ENCODE measurements around the gene NEDD4.
A peak's percentile ranks its signal among the peaks of the same experiment; 100 is the strongest.
"Not testable (repeated sequence)": the region's sequence is repeated elsewhere in the genome, so short reads cannot be mapped to it uniquely, and the experiment has no call there.

Gene NEDD4

DNA sequence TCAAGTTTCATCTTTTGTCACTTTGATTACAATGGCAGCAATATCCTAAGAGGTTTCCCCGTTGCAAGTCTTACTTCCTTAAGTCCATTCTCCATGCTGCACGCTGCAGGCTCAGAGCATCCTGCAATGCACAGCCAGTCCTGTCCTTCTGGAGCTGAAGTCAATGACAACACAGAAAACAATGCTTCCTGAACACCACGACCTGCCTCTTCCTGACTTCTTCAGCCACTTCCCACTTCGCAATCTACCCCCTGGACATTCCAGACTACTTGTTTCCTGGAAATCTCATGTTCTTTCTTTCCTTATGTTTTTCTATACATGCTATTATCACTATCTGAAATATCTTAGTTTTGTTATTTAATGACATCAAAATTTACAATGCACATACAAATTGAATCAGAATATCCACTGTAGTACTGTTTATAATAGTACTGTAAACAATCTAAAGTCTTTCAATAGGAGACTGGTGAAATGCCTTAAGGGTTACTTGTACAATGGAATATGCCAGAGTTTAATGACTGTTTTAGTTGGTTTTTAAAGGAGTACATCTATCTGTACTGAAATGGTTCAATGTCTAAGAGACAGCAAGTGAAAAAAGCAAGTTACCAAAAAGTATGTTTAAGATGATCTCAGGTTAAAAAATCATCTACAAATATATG, 136.8 kb downstream of the NEDD4 start:
- H3K36me3 ChIP-seq = peaks cover 4% of the 10 kb centered on the region

DNA sequence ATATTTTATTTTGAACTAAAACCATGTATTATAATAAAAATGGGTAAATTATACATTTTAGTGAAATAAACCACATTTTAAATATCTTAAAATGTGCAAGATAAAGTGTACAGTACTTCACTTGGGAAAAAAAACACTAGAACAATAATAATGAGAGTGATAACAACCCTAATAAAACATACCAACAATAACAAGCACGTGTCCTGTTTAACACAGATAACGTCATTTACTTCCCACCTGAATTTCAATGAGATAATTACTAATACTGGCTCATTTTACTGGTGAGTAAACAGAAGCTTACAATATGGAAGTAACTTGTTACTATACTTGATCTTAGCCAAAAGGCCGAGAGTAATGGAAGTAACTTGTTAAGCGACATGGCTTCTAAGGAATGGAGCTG, 140.3 kb downstream of the NEDD4 start:
- DNase-seq = no peak
- H3K4me1 ChIP-seq = peaks cover 3% of the 10 kb centered on the region; the same call in 1 of the 2 replicates
- H3K36me3 ChIP-seq = no peaks in the 10 kb centered on the region; the same call in none of the 2 replicates
- H3K27me3 ChIP-seq = no peaks in the 10 kb centered on the region
- TF ChIP-seq, protein P1, sequence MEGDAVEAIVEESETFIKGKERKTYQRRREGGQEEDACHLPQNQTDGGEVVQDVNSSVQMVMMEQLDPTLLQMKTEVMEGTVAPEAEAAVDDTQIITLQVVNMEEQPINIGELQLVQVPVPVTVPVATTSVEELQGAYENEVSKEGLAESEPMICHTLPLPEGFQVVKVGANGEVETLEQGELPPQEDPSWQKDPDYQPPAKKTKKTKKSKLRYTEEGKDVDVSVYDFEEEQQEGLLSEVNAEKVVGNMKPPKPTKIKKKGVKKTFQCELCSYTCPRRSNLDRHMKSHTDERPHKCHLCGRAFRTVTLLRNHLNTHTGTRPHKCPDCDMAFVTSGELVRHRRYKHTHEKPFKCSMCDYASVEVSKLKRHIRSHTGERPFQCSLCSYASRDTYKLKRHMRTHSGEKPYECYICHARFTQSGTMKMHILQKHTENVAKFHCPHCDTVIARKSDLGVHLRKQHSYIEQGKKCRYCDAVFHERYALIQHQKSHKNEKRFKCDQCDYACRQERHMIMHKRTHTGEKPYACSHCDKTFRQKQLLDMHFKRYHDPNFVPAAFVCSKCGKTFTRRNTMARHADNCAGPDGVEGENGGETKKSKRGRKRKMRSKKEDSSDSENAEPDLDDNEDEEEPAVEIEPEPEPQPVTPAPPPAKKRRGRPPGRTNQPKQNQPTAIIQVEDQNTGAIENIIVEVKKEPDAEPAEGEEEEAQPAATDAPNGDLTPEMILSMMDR (IDR thresholded peaks at IDR 0.05; ENCODE audit: low read depth, low read length) = no peak
- no peaks in the 10 kb centered on the region for H3K9me3 ChIP-seq
- H3K4me3 ChIP-seq (ENCODE audit: low read depth, low read length) = no peak overlapping the region

More for the DNA sequence above, 136.8 kb downstream of the NEDD4 start:
- TF ChIP-seq, protein P1 (IDR thresholded peaks at IDR 0.05; ENCODE audit: low read depth, low read length) = no peak
- DNase-seq = no peak
- H3K9me3 ChIP-seq = no peaks in the 10 kb centered on the region
- peaks cover 3% of the 10 kb centered on the region; the same call in 1 of the 2 replicates for H3K4me1 ChIP-seq
- no peaks in the 10 kb centered on the region for H3K27me3 ChIP-seq
- no peak overlapping the region for H3K4me3 ChIP-seq (ENCODE audit: low read depth, low read length)

DNA sequence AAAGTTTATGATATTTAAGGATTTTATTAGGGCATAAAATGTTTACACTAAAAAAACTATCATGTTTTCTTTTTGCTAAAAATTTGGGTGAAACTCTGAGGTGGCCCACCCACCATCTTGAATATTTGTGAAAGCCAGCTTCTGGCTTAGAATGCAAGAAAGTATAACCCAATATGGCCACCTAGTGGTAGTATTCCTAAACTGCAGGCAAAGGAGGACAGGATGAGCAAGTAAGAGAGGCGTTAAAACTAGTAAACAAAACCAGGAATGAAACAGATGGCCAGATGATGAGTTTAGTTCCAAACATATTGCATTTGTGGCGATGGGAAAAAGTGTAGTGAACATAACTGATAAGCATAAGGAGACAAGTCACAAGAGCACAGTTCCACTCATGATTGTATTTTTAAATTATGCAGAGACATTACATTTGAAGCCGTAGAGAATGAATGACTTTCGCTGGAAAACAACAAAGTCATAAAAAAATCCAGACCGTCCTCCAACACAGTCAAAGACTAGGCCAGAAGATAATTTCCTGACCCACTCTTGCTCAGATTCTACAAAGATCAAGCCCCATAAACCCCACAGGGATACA, 147.2 kb downstream of the NEDD4 start:
- Histone ChIP-seq H3K4me3 (ENCODE audit: low read depth, low read length) (no peak overlapping the region), H3K27me3 (no peaks in the 10 kb centered on the region), H3K36me3 (peaks cover 5% of the 10 kb centered on the region), H3K4me1 (peaks cover 6% of the 10 kb centered on the region), H3K9me3 (no peaks in the 10 kb centered on the region)
- TF ChIP-seq, protein P1 (IDR thresholded peaks at IDR 0.05; ENCODE audit: low read depth, low read length) = peak; percentile 94
- peak; percentile 71 for DNase-seq

DNA sequence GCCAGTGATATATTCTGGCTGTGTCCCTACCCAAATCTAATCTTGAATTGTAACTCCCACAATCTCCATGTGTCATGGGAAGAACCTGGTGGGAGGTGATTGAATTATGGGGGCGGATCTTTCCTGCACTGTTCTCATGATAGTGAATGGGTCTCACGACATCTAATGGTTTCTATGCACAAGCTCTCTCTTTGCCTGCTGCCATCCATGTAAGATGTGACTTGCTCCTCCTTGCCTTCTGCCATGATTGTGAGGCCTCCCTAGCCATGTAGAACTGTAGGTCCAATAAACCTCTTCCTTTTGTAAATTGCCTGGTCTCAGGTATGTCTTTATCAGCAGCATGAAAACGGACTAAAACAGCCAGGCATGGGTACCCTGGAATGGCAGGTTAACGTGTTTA, 150.5 kb downstream of the NEDD4 start:
- not testable (repeated sequence) for H3K4me3 ChIP-seq (ENCODE audit: low read depth, low read length); DNase-seq; H3K9me3 ChIP-seq; H3K36me3 ChIP-seq; H3K27me3 ChIP-seq; H3K4me1 ChIP-seq

DNA sequence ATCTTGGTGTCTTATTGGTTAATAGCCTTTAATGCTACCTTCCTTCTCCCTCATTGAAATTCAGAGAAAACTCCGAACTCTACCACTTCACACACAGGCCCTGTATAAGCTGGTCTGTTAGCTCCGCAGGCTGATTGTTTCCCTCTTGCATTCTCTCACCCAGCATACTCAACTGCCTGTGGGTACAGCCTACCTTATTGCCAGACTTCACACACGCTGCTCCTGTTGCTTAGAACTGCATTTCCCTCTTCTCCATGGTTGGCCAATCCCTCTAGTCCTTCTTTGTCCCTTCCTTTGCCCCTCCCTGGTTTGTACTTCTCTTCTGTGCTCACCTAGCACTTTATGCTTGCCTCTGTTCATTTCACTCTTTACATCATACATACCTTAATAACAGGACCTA, 157.5 kb downstream of the NEDD4 start:
- DNase-seq = no peak
- H3K4me3 ChIP-seq (ENCODE audit: low read depth, low read length) = no peak overlapping the region
- TF ChIP-seq, protein P1 (IDR thresholded peaks at IDR 0.05; ENCODE audit: low read depth, low read length) = no peak
- H3K27me3 ChIP-seq = no peaks in the 10 kb centered on the region
- H3K9me3 ChIP-seq = no peaks in the 10 kb centered on the region
- no peaks in the 10 kb centered on the region for H3K4me1 ChIP-seq
- H3K36me3 ChIP-seq = peaks cover 7% of the 10 kb centered on the region; the same call in 1 of the 2 replicates

DNA sequence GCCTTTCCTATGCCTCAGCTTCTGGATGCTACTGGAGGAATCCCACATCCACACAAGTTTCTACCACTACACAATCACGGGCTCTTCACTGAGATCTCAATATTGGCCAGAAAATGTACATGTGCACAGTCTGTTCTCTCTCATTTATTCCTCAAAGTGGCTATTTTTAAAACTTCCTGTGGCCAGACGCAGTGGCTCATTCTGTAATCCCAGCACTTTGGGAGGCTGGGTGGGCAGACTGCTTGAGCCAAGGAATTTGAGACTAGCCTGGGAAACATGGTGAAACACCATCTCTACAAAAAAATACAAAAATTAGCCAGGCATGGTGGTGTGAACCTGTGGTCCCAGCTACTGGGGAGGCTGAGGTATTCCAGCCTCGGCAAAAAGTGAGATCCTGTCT, 159.1 kb downstream of the NEDD4 start:
- DNase-seq = no peak
- Histone ChIP-seq H3K4me3 (ENCODE audit: low read depth, low read length) (no peak overlapping the region), H3K27me3 (no peaks in the 10 kb centered on the region), H3K4me1 (no peaks in the 10 kb centered on the region), H3K9me3 (no peaks in the 10 kb centered on the region), H3K36me3 (peaks cover 4% of the 10 kb centered on the region; the same call in 1 of the 2 replicates)
- TF ChIP-seq, protein P1 (IDR thresholded peaks at IDR 0.05; ENCODE audit: low read depth, low read length) = no peak
